ENCODE measurements around the gene TIMP1.

- TF ChIP-seq CTCF (IDR thresholded peaks at IDR 0.05; ENCODE audit: poor library complexity, severe bottlenecking) (no peak), POLR2AphosphoS5 (IDR thresholded peaks at IDR 0.05) (peak; percentile 67), REST (IDR thresholded peaks at IDR 0.05; ENCODE audit: borderline replicate concordance) (no peak), EP300 (conservative IDR thresholded peaks at IDR 0.05; ENCODE audit: poor library complexity, severe bottlenecking) (no peak), TAF1 (IDR thresholded peaks at IDR 0.05; ENCODE audit: low read depth) (no peak)
Measured at GRCh38 chrX:47556045-47556623, 26.1 kb upstream of the TIMP1 start.
